Activated CD4-positive, alpha-beta T cell treated with anti-CD3 and anti-CD28 coated beads, Interleukin-2, amount 50 U/mL, for 48 hours (primary cell): ENCODE data around the gene TYK2.
"Not testable (repeated sequence)": the region's sequence is repeated elsewhere in the genome, so short reads cannot be mapped to it uniquely, and the experiment has no call there.

Experiments used
- DNase-seq, 2 experiments: peaks; one replicate each; pipeline ENCODE4 v3.0.0-alpha.2; 2020

The TYK2 gene

DNA sequence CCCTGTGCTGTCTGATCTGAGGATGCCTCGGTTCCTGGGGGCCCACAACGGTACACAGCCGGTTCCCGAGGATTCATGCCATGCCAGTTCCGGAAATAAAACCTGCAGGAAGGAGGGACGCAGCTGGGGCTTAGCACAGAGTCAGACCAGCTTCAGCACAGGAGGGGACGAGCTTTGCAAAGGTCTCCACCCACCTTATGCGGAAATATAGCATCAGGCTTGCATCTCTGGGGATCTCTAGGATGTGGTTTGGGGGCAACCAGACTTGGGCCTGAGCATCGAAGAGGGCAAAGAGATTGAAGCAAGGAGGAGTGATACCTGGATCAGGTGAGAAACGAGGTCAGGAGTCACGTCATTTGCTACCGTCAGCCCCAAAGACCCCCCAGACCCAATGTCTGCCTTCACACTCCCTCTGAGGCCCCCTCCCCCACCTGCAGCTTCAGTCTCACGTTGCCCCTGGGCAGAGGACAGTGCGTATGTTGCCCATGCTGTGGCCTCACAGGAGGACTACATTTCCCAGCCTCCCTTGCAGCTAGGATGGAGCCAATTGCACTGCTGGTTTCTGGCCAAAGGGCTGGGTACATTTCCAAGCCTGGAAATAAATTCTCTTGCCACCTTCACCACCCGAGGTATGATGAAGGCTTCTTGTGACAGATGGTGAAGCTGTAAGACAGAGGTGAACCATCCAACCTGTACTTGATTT is 12.1 kb downstream of the TYK2 start:
- DNase-seq, result no peak

DNA sequence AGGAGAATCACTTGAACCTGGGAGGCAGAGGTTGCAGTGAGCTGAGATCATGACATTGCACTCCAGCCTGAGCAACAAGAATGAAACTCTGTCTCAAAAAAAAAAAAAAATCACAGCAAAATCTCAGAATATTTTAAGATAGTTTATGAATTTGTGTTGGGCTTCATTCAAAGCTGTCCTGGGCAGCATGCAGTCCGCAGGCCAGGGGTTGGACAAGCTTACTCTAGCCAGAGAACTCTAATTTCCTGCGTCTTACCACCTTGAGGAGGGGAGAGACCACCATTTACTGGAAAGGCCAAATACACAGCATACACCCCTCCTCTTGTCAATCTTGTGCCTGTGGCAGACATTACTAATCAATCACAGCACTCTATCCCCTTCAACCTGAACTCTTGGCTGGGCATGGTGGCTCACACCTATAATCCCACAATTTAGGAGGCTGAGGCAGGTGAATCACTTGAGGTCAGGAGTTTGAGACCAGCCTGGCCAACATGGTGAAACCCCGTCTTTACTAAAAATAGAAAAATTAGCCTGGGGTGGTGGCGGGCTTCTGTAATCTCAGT is 13.3 kb downstream of the TYK2 start:
- DNase-seq, result not testable (repeated sequence)

DNA sequence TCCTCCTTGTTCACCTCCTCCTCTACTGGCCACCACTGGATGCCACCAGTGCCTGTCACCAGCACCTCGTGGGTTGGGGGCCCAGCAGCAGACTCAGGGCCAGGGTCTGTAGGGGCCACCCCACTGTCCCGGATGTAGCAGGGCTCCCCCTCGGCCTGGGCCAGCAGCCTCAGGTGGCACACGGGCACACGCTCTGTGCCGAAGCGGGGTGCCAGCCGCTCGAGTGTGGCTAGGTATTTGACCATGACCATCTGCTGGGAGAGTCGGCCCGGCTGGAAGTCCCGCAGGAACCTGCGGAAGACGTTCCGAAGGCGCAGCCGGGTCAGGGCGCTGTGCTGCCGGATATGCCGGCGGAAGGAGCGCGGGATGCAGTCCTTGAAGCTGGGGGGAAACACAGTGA is 14.9 kb downstream of the TYK2 start:
- DNase-seq, result no peak

DNA sequence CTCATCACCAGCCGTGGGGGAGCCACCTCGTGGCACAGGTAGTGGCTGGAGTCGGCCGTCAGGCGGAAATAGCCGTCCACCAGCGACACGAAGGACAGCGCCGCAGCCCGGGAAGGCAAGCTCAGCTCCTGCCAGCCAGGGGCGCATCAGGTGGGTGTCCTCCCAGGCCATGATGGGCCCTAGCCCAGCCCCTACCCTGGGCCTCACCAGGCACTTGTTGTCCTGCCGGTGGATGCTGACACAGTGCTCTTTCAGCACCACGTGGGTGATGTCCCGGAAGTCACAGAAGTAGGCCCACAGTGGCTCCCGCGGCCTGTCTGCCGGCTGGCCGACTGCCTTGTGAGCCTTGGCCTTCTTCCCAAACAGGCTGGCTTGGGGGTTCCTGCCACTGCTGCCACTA is 15.7 kb downstream of the TYK2 start:
- no peak for DNase-seq

DNA sequence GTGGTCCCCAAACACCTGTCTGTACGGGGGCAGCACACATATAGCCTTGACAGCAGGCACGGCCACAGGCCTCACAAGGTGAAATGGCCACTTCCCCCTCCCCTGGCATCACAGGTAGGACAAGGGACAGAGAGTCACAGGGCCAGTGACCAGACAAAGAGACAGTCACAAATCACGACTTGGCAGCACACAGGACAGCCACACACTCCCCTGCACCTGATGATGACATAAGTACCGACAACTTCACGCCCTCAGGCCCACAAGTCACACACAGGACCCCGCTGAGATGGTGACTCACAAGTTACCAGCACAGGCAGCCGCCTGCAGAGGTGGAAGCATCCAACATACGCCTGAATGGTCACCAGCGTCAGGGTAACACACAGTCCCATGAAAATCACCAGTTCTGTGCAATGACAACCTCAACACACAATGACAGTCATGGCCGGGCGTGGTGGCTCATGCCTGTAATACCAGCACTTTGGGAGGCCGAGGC is 16.5 kb downstream of the TYK2 start:
- DNase-seq, result no peak

DNA sequence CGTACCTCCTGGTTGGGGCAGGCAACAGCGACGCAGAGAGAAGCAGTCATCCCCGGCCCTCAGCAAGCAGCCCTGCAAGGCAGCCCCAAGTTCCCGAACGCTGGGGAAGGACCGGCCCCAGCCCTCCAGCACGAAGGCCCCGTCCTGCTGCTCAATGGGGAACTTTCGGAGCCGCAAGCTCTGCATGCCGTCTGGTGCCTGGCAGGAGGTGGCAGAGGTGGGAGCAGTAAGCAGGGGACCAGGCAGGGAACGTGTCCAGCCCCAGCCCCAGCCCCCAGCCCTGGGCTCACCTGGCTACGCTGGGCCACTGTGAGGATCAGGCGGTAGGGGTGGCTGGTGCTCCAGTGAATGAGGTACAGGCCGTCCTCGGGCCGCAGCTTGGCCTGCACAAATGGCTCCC is 18.1 kb downstream of the TYK2 start:
- DNase-seq, result no peak

DNA sequence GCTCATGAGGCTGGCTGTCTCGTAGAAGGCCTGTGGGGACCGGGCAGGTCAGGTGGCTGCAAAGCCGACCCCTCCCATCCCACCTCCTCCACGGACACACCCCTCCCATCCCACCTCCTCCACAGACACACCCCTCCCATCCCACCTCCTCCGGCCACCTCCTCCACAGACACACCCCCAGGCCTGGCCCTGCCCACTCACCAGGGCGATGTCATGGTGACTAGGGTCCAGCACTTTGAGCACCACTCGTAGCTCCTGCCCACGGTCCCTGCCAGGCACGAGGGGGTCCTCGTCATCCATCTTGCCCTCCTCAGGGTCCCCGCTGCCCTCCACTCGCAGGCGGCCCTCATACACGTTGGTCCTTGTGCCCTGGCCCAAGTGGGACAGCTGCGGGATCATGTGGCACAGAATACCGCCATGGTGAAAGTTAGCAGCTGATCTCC is 18.8 kb downstream of the TYK2 start:
- DNase-seq, result no peak

DNA sequence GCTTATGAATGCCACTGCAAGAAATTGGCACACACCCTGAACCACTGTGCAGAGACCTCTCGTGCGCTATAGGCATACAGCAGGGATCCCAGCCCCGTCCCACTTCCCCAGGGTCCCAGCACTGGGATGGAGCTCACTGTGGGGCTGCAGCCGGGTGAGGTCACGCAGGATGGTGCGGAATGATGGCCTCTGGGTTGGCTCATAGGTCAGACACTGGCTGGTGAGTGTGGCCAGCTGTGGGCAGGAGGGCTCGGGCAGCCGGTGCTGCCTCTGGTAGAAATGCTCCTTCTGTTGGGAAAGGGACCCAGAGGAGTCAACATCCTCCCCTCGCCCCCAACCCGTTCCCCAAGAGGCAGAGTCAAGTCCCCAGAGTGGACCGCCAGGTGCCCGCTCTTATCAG is 23.9 kb downstream of the TYK2 start:
- no peak for DNase-seq

DNA sequence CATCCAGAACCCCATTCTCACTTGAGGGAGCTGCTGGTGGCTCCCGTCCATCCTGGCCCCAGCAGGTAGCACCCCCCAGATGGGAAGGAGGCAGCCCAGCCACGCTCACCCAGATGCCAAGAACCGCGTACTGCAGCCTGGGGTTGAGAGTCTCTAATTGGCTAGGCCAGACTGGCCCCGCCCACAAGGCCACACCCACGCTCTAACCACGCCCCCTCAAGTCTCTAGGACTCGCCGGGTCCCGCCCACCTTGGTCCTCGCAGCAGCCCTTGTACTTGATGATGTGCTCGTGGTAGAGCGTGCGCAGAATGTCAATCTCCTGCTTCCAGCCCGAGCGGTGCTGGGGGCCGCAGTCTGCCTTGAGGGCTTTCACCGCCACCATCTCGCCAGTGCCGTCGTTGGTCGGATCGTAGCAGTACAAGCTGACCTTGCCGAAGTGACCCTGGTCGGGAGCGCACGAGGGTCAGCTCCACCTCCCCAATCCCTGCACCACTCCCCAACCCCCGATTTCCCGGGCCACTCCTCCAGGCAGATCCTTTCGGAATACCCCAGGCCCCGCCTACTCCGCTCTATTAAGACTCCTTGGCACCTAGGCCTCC is 26.5 kb downstream of the TYK2 start:
- DNase-seq, result peak; percentile 63 to 70

DNA sequence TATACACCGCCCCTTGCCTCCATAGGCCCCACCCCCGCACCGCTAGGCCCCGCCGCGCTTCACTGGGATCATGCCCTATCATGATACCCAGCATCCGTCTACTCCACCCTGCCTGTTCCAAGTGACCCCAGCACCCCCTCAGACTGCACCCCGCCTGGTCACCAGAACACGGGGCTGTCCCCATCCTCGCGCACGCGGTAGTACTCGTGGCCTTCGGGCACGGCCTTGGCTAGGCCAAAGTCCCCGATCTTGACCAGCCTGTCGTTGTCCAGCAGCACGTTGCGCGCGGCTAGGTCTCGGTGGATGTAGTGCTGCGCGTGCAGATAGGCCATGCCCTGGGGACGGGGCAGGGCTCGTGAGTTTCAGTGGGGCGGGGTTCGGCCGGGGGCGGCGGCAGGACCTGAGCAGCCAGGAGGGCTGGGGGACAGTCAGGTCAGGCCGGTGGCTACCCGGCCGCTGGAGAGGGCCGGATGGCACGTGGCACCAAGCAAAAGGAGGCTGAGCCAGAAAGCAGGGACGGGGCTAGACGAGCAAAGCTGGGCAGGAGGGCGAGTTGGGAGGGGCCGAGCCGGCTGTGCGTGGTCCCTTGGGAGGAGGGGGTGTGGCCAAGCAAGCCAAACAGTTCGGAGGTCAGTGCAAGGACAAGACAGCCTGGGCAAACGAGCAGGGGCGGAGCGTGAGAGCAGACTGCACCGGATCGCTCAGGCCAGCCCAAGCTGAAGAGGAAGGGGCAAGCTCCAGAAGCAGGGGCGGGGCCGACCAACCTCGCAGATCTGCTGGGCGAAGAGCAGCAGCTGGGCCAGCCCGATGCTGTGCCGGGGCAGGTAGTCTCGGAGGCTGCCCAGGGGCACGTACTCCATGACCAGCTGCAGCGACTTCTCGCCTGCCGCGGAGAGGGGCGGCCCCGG is 27.4 kb downstream of the TYK2 start:
- DNase-seq, result no peak

DNA sequence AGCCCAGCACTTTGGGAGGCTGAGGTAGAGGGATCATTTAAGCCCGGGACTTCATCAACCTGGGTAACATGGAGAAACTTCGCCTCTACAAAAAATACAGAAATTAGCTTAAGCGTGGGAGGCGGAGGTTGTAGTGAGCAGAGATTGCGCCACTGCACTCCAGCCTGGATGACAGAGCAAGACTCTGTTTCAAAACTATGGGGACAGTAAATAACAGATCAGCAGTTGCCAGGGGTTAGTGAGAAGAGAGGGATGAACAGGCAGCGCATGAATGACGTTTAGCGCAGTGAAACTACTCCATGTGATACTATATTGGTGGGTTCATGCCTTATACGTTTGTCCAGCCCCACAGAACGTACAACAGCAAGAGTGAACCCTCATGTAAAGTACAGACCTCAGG is 33.9 kb downstream of the TYK2 start:
- no peak for DNase-seq

DNA sequence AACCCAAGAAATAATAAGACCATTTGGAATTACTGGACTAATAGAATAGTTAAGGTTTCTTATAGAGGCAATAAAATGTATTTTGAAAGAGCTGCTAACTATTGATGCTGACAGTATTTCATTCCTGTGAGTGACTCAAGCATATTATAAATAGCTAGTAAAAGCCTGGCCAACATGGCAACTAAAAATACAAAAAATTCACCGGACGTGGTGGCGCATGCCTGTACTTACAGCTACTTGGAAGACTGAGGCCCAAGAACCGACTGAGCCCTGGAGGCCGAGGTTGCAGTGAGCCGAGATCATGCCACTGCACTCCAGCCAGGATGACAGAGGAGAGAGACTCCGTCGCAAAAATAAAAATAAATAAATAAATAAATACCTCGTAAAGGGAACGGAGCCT is 35.6 kb downstream of the TYK2 start:
- DNase-seq, result no peak

DNA sequence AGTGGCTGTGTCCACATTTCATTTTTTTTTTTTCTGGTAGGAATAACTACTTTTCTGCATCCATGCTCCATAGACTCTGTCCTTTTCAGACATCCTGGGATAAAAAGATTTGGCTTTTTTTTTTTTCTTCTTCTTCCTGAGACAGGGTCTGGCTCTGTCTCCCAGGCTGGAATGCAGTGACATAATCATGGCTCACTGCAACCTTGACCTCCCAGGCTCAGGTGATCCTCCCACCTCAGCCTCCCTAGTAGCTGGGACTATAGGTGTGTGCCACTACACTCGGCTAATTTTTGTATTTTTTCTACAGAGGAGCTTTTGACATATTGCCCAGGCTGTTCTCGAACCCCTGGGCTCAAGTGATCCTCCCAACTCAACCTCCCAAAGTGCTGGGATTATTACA is 36.9 kb downstream of the TYK2 start:
- no peak for DNase-seq

DNA sequence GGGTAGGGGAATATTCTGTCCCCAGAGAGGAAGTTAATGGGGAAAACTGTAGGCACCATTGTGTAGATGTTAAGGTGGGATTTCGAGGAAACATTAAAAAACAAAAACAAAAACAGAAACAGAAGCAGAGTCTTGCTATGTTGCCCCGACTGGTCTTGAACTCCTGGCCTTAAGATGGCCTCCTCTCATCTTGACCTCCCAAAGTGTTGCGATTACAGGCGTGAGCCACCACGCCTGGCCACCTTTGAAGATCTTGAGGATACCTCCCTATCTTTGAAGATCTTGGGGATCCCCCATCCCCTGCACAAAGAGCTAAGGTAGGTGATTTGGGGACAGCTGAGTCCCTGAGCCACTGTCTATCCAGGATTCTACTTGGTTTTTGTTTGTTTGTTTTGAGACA is 40.4 kb downstream of the TYK2 start:
- DNase-seq, result no peak

DNA sequence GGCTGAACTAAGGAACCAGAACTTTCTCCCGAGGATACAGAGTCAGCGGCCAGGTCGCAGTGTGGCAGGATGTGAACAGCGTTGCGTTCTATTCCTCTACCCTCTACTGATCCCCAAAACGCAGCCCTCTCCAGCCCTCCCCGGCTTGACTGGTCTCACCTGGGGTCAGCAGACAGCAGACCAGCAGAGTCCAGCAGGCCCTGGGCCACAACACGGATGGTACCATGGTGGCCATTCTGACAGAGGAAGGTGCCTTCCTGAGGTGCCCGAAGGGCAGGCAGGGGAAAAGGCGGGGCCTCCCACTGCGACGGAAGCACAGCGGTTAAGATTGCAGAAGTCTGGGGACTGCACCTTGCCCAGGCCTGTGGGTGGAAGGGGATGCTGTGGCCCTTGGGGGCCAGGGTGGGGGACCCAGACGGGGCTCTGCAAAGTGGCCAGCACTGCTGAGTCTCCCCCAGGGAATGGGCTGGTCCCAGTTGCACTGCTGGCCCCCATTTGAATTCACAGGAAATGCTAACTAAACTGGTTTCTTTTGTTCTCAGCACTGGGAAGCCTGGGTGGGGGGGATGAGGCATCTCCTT is 40.9 kb downstream of the TYK2 start, which contains the start of gene ICAM3:
Gene ICAM3 (minus strand): TSS at position 245 of the 581 bp plus-strand sequence. CDS start 10 bp downstream, at position 235.
- DNase-seq, result peak; percentile 77 to 83

DNA sequence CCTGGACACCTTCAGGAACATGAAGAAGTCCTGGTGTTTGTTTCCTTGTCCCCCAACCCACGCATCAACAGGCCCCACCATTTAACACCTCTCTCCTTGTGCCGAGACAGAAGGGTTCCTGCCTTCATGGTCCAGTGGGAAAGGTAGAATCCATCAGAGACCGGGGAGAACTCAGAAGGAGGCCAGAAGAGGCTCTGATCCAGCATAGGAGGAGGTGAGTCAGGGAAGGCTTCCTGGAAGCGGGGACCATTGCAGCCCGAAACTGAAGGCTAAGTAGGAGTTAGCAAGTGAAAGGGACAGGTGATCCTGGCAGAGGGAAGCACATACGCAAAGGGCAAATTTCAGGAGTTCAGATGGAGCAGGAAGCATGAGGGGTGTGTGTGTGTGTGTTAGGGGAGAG is 41.4 kb downstream of the TYK2 start:
- DNase-seq, result peak; percentile 33 to 50

DNA sequence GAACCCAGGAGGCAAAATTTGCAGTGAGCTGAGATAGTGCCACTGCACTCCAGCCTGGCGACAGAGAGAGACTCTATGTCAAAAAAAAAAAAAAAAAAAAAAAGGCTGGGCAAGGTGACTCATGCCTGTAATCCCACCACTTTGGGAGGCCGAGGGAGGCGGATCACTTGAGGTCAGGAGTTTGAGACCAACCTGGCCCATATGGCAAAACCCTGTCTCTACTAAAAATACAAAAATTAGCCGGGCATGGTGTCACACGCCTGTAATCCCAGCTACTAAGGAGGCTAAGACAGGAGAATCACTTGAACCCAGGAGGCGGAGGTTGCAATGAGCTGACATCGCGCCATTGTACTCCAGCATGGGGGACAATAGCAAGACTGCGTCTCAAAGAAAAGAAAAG is 43.6 kb downstream of the TYK2 start:
- not testable (repeated sequence) for DNase-seq

DNA sequence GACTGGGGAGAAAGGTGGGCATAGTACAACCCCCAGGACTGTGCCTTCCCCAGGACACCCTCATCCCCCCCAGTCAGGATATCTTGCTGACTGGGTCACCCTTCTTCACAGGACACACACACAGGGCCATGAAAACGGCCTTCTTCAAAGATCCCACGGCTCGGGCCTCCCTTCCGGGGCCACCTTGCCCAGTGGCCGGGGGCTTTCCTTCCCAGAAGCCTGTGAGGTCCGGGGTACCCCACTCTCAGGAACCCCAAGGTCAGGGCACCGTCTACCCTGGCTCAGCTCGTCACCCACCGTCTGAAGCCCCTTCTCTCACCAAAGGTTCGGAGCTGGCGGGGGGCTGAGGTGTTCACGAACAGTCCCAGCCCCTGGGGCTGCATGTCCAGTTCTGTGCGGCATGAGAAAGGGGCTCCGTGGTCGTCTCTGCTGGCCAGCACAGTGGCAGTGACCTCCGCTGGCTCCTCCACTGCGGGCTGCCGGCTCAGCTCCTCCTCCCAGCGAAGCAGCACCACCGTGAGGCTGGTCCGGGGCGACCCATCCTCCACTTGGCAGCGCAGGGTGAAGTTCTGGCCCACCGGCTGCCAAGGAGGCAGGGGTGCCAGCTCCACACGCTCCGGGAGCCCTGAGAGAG is 44.9 kb downstream of the TYK2 start:
- no peak for DNase-seq

DNA sequence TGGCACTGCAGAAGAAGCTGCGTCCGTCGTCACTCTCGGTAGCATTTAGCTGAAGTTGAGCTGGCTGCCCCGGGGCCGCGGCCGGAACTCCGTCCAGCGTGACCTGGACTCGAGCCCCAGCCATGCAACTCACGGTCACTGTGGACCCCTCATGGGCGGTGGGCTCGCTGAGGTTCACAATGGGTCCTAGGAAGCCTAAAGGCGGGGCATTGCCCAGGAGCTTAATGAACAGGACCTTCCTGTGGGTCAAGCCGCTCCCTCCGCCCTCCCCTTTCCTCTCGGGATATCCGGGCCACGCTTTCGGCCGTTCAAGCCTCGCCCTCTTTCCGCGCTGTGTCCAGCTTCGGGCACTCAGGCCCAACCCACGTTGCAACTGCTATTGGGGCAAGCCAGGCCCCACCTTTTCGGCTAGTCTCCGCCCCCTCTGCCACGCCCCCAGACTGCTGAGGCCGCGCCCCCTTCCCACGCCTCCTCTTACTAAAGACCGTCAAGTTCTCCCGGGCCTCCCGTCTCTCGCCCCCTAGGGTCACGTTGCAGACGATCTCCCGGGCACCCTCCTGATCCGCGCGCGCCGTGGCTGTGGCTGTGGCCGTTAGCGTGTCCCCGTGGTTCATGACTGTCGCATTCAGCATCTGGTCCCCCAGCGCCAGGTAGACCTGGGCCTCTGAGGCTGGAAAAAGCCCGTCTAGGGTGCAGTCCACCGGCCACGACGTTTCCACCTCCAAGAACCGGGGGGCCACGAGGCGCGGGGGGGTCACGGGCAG is 45.6 kb downstream of the TYK2 start:
- DNase-seq, result peak; percentile 67 to 75

DNA sequence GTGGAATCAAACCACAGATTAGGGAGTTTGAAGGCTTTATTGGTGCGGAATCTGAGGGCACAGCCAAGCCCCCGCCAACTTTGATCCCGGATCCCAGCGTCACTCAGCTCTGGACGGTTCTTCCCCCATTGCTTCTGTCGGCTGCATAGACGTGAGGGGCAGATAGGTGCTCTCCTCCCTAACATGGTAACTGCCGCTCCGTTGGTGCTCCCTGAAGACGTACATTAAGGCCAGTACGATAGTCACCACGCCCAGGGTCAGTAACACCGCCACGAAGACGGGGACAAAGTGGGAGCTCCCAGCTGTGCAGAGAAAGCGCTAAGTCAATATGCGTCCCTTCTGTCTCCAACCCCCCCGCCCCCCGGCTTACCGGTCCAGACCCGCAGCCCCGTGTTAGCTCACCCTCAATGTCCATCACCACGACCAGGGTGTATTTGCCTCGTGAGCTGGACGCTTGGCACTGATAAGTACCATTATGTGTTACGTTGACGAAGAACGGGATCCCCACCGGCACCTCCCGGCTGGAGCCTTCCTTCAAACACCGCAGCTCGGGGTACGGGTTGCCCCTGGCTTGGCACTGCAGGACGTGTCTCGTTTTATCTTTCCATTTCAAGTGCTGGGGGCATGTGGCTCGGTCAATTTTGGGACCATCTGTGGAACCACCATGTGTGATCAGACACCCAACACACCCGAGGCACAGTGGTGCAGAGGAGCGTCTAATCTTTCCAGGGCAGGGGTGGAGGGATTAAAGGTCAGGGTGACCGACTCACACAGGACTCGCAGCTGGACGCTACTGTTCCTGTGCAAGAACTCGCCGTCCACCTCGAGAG is 46.4 kb downstream of the TYK2 start:
- DNase-seq, result no peak
